NCI-H1105 (cell line): ENCODE results near the gene ANK2.

Source experiments
- DNase-seq: peaks from one replicate; lab custom pipeline; 2025; lab: John Stamatoyannopoulos, UW

Gene ANK2

GRCh38 chr4:113049421-113050370, at the start of gene ANK2:
ANK2 (plus strand) TSS chr4:113049653; CDS start chr4:113049729, 76 bp downstream.
- peak; percentile 70 for DNase-seq

- no peak for DNase-seq
Observed at GRCh38 chr4:113003841-113004240, 45.6 kb upstream of the ANK2 start.

GRCh38 chr4:113004655-113005054, 44.8 kb upstream of the ANK2 start:
- DNase-seq: no peak

GRCh38 chr4:113006632-113007031, 42.8 kb upstream of the ANK2 start:
- DNase-seq: no peak

GRCh38 chr4:113007151-113007550, 42.3 kb upstream of the ANK2 start:
- no peak for DNase-seq

- no peak for DNase-seq
Observed at GRCh38 chr4:113008135-113008534, 41.3 kb upstream of the ANK2 start.

GRCh38 chr4:113008716-113009115, 40.7 kb upstream of the ANK2 start:
- no peak for DNase-seq

GRCh38 chr4:113009461-113009860, 40.0 kb upstream of the ANK2 start:
- no peak for DNase-seq

GRCh38 chr4:113012122-113012725, 37.2 kb upstream of the ANK2 start:
- no peak for DNase-seq

- DNase-seq: no peak
Observed at GRCh38 chr4:113012786-113013185, 36.7 kb upstream of the ANK2 start.

GRCh38 chr4:113013751-113014150, 35.7 kb upstream of the ANK2 start:
- no peak for DNase-seq

GRCh38 chr4:113016377-113016776, 33.1 kb upstream of the ANK2 start:
- no peak for DNase-seq

GRCh38 chr4:113020966-113021365, 28.5 kb upstream of the ANK2 start:
- no peak for DNase-seq

- DNase-seq: no peak
Observed at GRCh38 chr4:113024388-113024787, 25.1 kb upstream of the ANK2 start.

GRCh38 chr4:113025416-113025815, 24.0 kb upstream of the ANK2 start:
- no peak for DNase-seq

- no peak for DNase-seq
Observed at GRCh38 chr4:113026556-113026955, 22.9 kb upstream of the ANK2 start.

- DNase-seq: no peak
Observed at GRCh38 chr4:113028074-113028473, 21.4 kb upstream of the ANK2 start.

- DNase-seq: no peak
Observed at GRCh38 chr4:113031212-113031611, 18.2 kb upstream of the ANK2 start.

GRCh38 chr4:113040793-113041192, 8.7 kb upstream of the ANK2 start:
- no peak for DNase-seq

GRCh38 chr4:113042502-113042901, 7.0 kb upstream of the ANK2 start:
- no peak for DNase-seq

- DNase-seq: no peak
Observed at GRCh38 chr4:113043591-113043990, 5.9 kb upstream of the ANK2 start.

- no peak for DNase-seq
Observed at GRCh38 chr4:113050371-113050755, 910 bp downstream of the ANK2 start.

GRCh38 chr4:113050837-113051236, 1.4 kb downstream of the ANK2 start:
- DNase-seq: no peak
